ENCODE measurements around the gene ITPR1.

Gene ITPR1

GRCh38 chr3:4478261-4478660 is 14.9 kb upstream of the ITPR1 start:
- H3K4me3 ChIP-seq (ENCODE audit: low read depth, low read length): no peak overlapping the region

- peak overlapping the region; percentile 76 for H3K4me3 ChIP-seq (ENCODE audit: low read depth, low read length)
Measured at GRCh38 chr3:4491855-4492207, 1.3 kb upstream of the ITPR1 start.

GRCh38 chr3:4492208-4493013 is 737 bp upstream of the ITPR1 start:
- H3K4me3 ChIP-seq (ENCODE audit: low read depth, low read length): peak overlapping the region; percentile 76

- H3K4me3 ChIP-seq (ENCODE audit: low read depth, low read length): peak overlapping the region; percentile 58
Measured at GRCh38 chr3:4493941-4494894, 1.1 kb downstream of the ITPR1 start.

GRCh38 chr3:4494895-4495264 is 1.7 kb downstream of the ITPR1 start:
- no peak overlapping the region for H3K4me3 ChIP-seq (ENCODE audit: low read depth, low read length)

- no peak overlapping the region for H3K4me3 ChIP-seq (ENCODE audit: low read depth, low read length)
Measured at GRCh38 chr3:4495294-4496086, 2.3 kb downstream of the ITPR1 start.

GRCh38 chr3:4496087-4496452 is 2.9 kb downstream of the ITPR1 start:
- H3K4me3 ChIP-seq (ENCODE audit: low read depth, low read length): no peak overlapping the region

GRCh38 chr3:4497005-4497692 is 4.0 kb downstream of the ITPR1 start:
- H3K4me3 ChIP-seq (ENCODE audit: low read depth, low read length): no peak overlapping the region

GRCh38 chr3:4497843-4498324 is 4.7 kb downstream of the ITPR1 start:
- no peak overlapping the region for H3K4me3 ChIP-seq (ENCODE audit: low read depth, low read length)

- no peak overlapping the region for H3K4me3 ChIP-seq (ENCODE audit: low read depth, low read length)
Measured at GRCh38 chr3:4498446-4498845, 5.3 kb downstream of the ITPR1 start.

- no peak overlapping the region for H3K4me3 ChIP-seq (ENCODE audit: low read depth, low read length)
Measured at GRCh38 chr3:4501437-4501836, 8.3 kb downstream of the ITPR1 start.

- H3K4me3 ChIP-seq (ENCODE audit: low read depth, low read length): no peak overlapping the region
Measured at GRCh38 chr3:4501927-4502326, 8.8 kb downstream of the ITPR1 start.

- no peak overlapping the region for H3K4me3 ChIP-seq (ENCODE audit: low read depth, low read length)
Measured at GRCh38 chr3:4503050-4503449, 9.9 kb downstream of the ITPR1 start.

GRCh38 chr3:4504340-4505261 is 11.5 kb downstream of the ITPR1 start:
- H3K4me3 ChIP-seq (ENCODE audit: low read depth, low read length): no peak overlapping the region

GRCh38 chr3:4505688-4506558 is 12.8 kb downstream of the ITPR1 start:
- no peak overlapping the region for H3K4me3 ChIP-seq (ENCODE audit: low read depth, low read length)

GRCh38 chr3:4506559-4507023 is 13.4 kb downstream of the ITPR1 start:
- no peak overlapping the region for H3K4me3 ChIP-seq (ENCODE audit: low read depth, low read length)

GRCh38 chr3:4507024-4507596 is 14.0 kb downstream of the ITPR1 start:
- no peak overlapping the region for H3K4me3 ChIP-seq (ENCODE audit: low read depth, low read length)
